Sigmoid colon (tissue), 3 donors: ENCODE measurements around the gene GJA3.

Experiments
- CTCF ChIP-seq, 4 experiments: fragments of 450-650 bp in 3 of 4; fragments of 200-600 bp in 1 of 4; IDR thresholded peaks; one replicate each; pipeline ENCODE4 v1.5.1; 2016 to 2019; ENCODE audit warnings: antibody characterized with exemption in 4 of 4, mild to moderate bottlenecking in 3 of 4, moderate library complexity in 2 of 4
- POLR2A ChIP-seq, 2 donors: fragments of 450-650 bp; IDR thresholded peaks; one replicate each; pipeline ENCODE4 v1.6.1; 2016; ENCODE audit warnings: antibody characterized with exemption in 2 of 2, mild to moderate bottlenecking in 2 of 2, moderate library complexity in 2 of 2

GRCh38 chr13:20175907-20176652 lies 15.2 kb upstream of the GJA3 start:
- TF ChIP-seq POLR2A (IDR thresholded peaks at IDR 0.05) (no peak), CTCF (IDR thresholded peaks at IDR 0.05) (no peak)
